GM21576 (cell line): ENCODE data around the gene IFI27.
"Not testable (repeated sequence)": the region's sequence is repeated elsewhere in the genome, so short reads cannot be mapped to it uniquely, and the experiment has no call there.

Source experiments
- ATAC-seq: cut with Tn5 transposase; IDR thresholded peaks from one replicate; pipeline ENCODE4 v1.9.1; 2021; ENCODE audit warnings: mild to moderate bottlenecking, moderate library complexity; ENCODE audit not compliant: unreplicated experiment

IFI27 gene

GRCh38 chr14:94110552-94111181 is at the start of gene IFI27:
Gene IFI27 (plus strand): TSS chr14:94110736.
- no peak for ATAC-seq

GRCh38 chr14:94062344-94062940 is 48.1 kb upstream of the IFI27 start:
- no peak for ATAC-seq

- ATAC-seq = no peak
Measured at GRCh38 chr14:94066089-94066676, 44.4 kb upstream of the IFI27 start.

- not testable (repeated sequence) for ATAC-seq
Measured at GRCh38 chr14:94072076-94072475, 38.5 kb upstream of the IFI27 start.

- ATAC-seq = no peak
Measured at GRCh38 chr14:94074534-94074933, 36.0 kb upstream of the IFI27 start.

GRCh38 chr14:94075008-94075407 is 35.5 kb upstream of the IFI27 start:
- ATAC-seq = no peak

GRCh38 chr14:94077111-94077821 is 33.3 kb upstream of the IFI27 start:
- ATAC-seq = no peak

GRCh38 chr14:94077823-94078222 is 32.7 kb upstream of the IFI27 start:
- no peak for ATAC-seq

- no peak for ATAC-seq
Measured at GRCh38 chr14:94079891-94080620, 30.5 kb upstream of the IFI27 start.

GRCh38 chr14:94080621-94081385 is 29.7 kb upstream of the IFI27 start, which contains the start of the genes DDX24 and IFI27L1:
Gene DDX24 (minus strand): TSS chr14:94081202. CDS start chr14:94079742, 1,460 bp downstream.
Gene IFI27L1 (plus strand): TSS chr14:94081310. CDS start chr14:94096938, 15,628 bp downstream.
- ATAC-seq = peak; percentile 96

GRCh38 chr14:94081386-94081820 is 29.1 kb upstream of the IFI27 start:
- peak; percentile 24 for ATAC-seq

- ATAC-seq = no peak
Measured at GRCh38 chr14:94087891-94088290, 22.6 kb upstream of the IFI27 start.

GRCh38 chr14:94088516-94088915 is 22.0 kb upstream of the IFI27 start:
- no peak for ATAC-seq

- ATAC-seq = no peak
Measured at GRCh38 chr14:94089479-94089878, 21.1 kb upstream of the IFI27 start.

- no peak for ATAC-seq
Measured at GRCh38 chr14:94093418-94093817, 17.1 kb upstream of the IFI27 start.

- ATAC-seq = no peak
Measured at GRCh38 chr14:94097091-94097490, 13.4 kb upstream of the IFI27 start.

GRCh38 chr14:94098326-94098992 is 12.1 kb upstream of the IFI27 start:
- no peak for ATAC-seq

GRCh38 chr14:94099006-94099405 is 11.5 kb upstream of the IFI27 start:
- ATAC-seq = no peak

GRCh38 chr14:94100847-94101246 is 9.7 kb upstream of the IFI27 start:
- no peak for ATAC-seq

- no peak for ATAC-seq
Measured at GRCh38 chr14:94101748-94102147, 8.8 kb upstream of the IFI27 start.
